ENCODE data around the gene MN1. TPM values are rescaled to one million over a fixed set of nuclear protein-coding genes. Genes with fewer than 3 reads are reported as not detected.

The MN1 gene
- total and polyA plus RNA-seq, 2 donors (not counting 1 experiment from before 2014, with no cell fraction given): 2.8 to 7.4 TPM

DNA sequence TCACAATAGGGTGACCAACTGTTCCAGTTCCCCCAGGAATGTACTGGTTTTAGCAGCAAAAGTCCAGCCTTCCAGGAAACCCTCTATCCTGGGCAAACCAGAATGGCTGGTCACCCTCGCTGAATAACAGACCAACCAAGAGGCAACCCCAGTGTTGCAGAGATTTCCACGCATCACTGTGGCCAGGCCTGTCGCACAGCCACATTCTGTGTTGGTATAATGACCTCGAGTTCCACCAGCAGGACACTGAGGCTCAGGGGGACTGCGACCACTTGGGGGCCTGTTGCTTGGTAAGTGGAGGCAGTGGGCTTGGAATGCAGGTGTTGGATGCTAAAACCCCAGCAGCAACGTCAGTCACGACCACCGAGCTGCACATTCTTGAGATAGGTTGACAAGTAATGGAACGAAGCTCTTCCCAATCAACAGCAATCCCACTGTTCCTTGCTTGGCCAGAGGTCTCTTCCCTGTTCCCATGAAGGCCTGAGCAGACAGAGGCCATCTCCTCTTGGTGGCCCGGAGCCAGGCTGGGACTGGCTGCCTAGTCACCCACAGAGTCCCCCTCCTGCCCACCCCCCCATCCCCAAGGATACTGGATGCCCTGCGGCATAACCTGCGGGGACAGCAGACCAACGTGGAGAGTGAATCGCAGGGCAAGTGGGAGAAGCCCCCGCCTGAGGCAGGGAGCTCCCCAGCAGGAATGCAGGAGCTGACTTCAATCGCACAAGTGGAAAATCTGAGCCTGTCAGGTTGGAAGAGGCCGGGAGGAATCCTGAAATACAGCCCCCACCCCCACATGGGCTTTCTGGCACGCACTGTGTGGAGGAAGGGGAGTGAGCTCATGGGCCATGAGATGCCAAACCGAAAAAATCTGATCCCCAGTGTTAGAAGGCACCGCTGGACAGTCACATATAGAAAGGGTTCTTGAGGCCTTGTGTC is 43.4 kb upstream of the MN1 start:
- Histone ChIP-seq H3K27ac (ENCODE audit: insufficient read depth, low read length) (no peak overlapping the region), H3K4me1 (ENCODE audit: control insufficient read depth, extremely low read depth, insufficient read depth, low read length) (no peaks in the 10 kb centered on the region), H3K4me3 (replicated peaks in 1 of 4; ENCODE audit: control extremely low read depth in 1 of 4, insufficient read depth in 1 of 4, low read depth in 3 of 4, low read length in 4 of 4) (no peak overlapping the region), H3K79me2 (ENCODE audit: control insufficient read depth, insufficient read depth, low read length) (no peaks in the 10 kb centered on the region), H3K36me3 (ENCODE audit: control insufficient read depth, insufficient read depth, low read length) (peaks cover 3% of the 10 kb centered on the region), H3K4me2 (ENCODE audit: extremely low read depth, insufficient read depth, low read length) (no peak overlapping the region), H3K27me3 (ENCODE audit: control insufficient read depth, insufficient read depth, low read length) (no peaks in the 10 kb centered on the region), H3K9ac (ENCODE audit: insufficient read depth, low read length) (no peak overlapping the region), H3K9me3 (ENCODE audit: control insufficient read depth, insufficient read depth, low read depth, low read length) (no peaks in the 10 kb centered on the region), H4K20me1 (ENCODE audit: control insufficient read depth, extremely low read depth, insufficient read depth, low read length) (no peaks in the 10 kb centered on the region), H2AFZ (ENCODE audit: low read length) (no peak overlapping the region)
- peak in 1 of 2 donors; percentile 60 for DNase-seq (ENCODE audit: low read depth in 2 of 2)
- TF ChIP-seq EZH2 (IDR thresholded peaks at IDR 0.05; ENCODE audit: low read length, missing control alignments): no peak
- TF ChIP-seq, protein P1, sequence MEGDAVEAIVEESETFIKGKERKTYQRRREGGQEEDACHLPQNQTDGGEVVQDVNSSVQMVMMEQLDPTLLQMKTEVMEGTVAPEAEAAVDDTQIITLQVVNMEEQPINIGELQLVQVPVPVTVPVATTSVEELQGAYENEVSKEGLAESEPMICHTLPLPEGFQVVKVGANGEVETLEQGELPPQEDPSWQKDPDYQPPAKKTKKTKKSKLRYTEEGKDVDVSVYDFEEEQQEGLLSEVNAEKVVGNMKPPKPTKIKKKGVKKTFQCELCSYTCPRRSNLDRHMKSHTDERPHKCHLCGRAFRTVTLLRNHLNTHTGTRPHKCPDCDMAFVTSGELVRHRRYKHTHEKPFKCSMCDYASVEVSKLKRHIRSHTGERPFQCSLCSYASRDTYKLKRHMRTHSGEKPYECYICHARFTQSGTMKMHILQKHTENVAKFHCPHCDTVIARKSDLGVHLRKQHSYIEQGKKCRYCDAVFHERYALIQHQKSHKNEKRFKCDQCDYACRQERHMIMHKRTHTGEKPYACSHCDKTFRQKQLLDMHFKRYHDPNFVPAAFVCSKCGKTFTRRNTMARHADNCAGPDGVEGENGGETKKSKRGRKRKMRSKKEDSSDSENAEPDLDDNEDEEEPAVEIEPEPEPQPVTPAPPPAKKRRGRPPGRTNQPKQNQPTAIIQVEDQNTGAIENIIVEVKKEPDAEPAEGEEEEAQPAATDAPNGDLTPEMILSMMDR (conservative IDR thresholded peaks at IDR 0.05 in 1 of 2, IDR thresholded peaks at IDR 0.05 in 1 of 2; ENCODE audit: low read depth in 1 of 2, low read length in 2 of 2): no peak

DNA sequence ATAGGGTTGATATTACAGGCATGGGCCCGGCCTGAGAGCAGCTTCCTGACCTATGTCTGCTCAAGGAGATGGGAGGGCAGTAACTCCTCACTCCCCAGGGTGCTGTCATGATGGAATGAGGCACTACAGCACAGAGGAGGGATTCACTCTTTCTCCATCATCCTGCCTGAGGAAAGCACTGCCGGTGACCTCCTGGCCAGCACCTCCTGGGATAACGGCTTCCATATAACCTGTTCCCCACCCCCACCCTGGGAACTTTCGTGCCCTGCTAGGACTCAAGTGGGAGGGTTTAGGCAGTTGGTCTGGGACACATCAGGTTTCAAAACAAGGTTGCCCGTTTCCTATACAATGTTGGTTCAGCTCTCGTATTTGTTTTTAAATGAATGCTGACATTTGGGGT is 42.7 kb upstream of the MN1 start:
- peaks cover 3% of the 10 kb centered on the region for H3K36me3 ChIP-seq (ENCODE audit: control insufficient read depth, insufficient read depth, low read length)
- H3K4me3 ChIP-seq (replicated peaks in 1 of 4; ENCODE audit: control extremely low read depth in 1 of 4, insufficient read depth in 1 of 4, low read depth in 3 of 4, low read length in 4 of 4): no peak overlapping the region
- no peak overlapping the region for H3K27ac ChIP-seq (ENCODE audit: insufficient read depth, low read length)
- H3K9ac ChIP-seq (ENCODE audit: insufficient read depth, low read length): no peak overlapping the region
- H3K4me2 ChIP-seq (ENCODE audit: extremely low read depth, insufficient read depth, low read length): no peak overlapping the region
- no peaks in the 10 kb centered on the region for H3K79me2 ChIP-seq (ENCODE audit: control insufficient read depth, insufficient read depth, low read length)
- no peak overlapping the region for H2AFZ ChIP-seq (ENCODE audit: low read length)
- DNase-seq (ENCODE audit: low read depth in 2 of 2): no peak
- no peaks in the 10 kb centered on the region for H3K4me1 ChIP-seq (ENCODE audit: control insufficient read depth, extremely low read depth, insufficient read depth, low read length)
- no peak for TF ChIP-seq EZH2 (IDR thresholded peaks at IDR 0.05; ENCODE audit: low read length, missing control alignments)
- TF ChIP-seq, protein P1 (conservative IDR thresholded peaks at IDR 0.05 in 1 of 2, IDR thresholded peaks at IDR 0.05 in 1 of 2; ENCODE audit: low read depth in 1 of 2, low read length in 2 of 2): no peak
- H3K27me3 ChIP-seq (ENCODE audit: control insufficient read depth, insufficient read depth, low read length): no peaks in the 10 kb centered on the region
- H4K20me1 ChIP-seq (ENCODE audit: control insufficient read depth, extremely low read depth, insufficient read depth, low read length): no peaks in the 10 kb centered on the region
- no peaks in the 10 kb centered on the region for H3K9me3 ChIP-seq (ENCODE audit: control insufficient read depth, insufficient read depth, low read depth, low read length)

DNA sequence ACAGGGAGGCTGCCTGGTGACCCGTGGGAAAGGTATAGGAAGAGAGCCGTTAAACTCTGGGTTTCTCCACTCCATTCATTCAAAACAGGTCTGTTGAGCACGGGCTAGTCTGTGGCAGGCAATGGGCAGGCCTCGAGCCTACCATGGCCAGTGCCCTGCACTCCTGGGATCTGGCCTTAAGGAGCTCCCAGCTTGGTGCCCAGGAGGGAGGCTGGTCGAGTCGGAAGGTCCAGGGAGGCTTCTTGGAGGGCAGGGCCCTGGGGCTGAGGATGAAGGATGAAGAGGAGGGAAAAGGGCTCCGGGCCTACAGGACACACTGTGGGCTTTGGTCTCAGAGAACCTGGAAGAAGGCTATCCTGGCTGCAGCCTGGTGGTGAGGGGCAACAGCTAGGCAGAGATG is 41.9 kb upstream of the MN1 start:
- Histone ChIP-seq H3K36me3 (ENCODE audit: control insufficient read depth, insufficient read depth, low read length) (peaks cover 3% of the 10 kb centered on the region), H3K27me3 (ENCODE audit: control insufficient read depth, insufficient read depth, low read length) (no peaks in the 10 kb centered on the region), H2AFZ (ENCODE audit: low read length) (no peak overlapping the region), H3K27ac (ENCODE audit: insufficient read depth, low read length) (peak overlapping the region; percentile 39), H3K4me1 (ENCODE audit: control insufficient read depth, extremely low read depth, insufficient read depth, low read length) (no peaks in the 10 kb centered on the region), H3K79me2 (ENCODE audit: control insufficient read depth, insufficient read depth, low read length) (no peaks in the 10 kb centered on the region), H3K4me3 (replicated peaks in 1 of 4; ENCODE audit: control extremely low read depth in 1 of 4, insufficient read depth in 1 of 4, low read depth in 3 of 4, low read length in 4 of 4) (no peak overlapping the region), H4K20me1 (ENCODE audit: control insufficient read depth, extremely low read depth, insufficient read depth, low read length) (no peaks in the 10 kb centered on the region), H3K9me3 (ENCODE audit: control insufficient read depth, insufficient read depth, low read depth, low read length) (no peaks in the 10 kb centered on the region), H3K9ac (ENCODE audit: insufficient read depth, low read length) (no peak overlapping the region), H3K4me2 (ENCODE audit: extremely low read depth, insufficient read depth, low read length) (no peak overlapping the region)
- no peak for DNase-seq (ENCODE audit: low read depth in 2 of 2)
- no peak for TF ChIP-seq EZH2 (IDR thresholded peaks at IDR 0.05; ENCODE audit: low read length, missing control alignments)
- TF ChIP-seq, protein P1 (conservative IDR thresholded peaks at IDR 0.05 in 1 of 2, IDR thresholded peaks at IDR 0.05 in 1 of 2; ENCODE audit: low read depth in 1 of 2, low read length in 2 of 2): no peak
